K562 (cell line): Measurements from ENCODE around the gene HRAS. TPM values are rescaled to one million over a fixed set of nuclear protein-coding genes. Genes with fewer than 3 reads are reported as not detected.

ENCODE experiments used
- BCL6 ChIP-seq: fragments of 250-450 bp; sonication (Bioruptor Pico); IDR thresholded peaks from 2 replicates; pipeline ENCODE4 v1.4.0; 2020
- CC2D1A ChIP-seq: fragments of 450-650 bp; IDR thresholded peaks from 2 replicates; pipeline ENCODE4 v1.6.1; 2017; ENCODE audit warnings: mild to moderate bottlenecking
- CCAR2 ChIP-seq: fragments of 200-400 bp; formaldehyde crosslinking; IDR thresholded peaks from 2 replicates; pipeline ENCODE4 v1.6.1; 2017; ENCODE audit warnings: mild to moderate bottlenecking, low read depth, low read length
- CXXC5 ChIP-seq: fragments of 250-450 bp; sonication (Bioruptor Pico); IDR thresholded peaks from 2 replicates; pipeline ENCODE4 v1.8.0; 2022; ENCODE audit warnings: inconsistent platforms, mild to moderate bottlenecking, moderate library complexity
- DMBX1 ChIP-seq: fragments of 250-450 bp; sonication (Bioruptor Pico); IDR thresholded peaks from 2 replicates; pipeline ENCODE4 v1.8.0; 2022; ENCODE audit warnings: inconsistent platforms, mild to moderate bottlenecking, moderate library complexity, borderline replicate concordance
- ESRRA ChIP-seq: fragments of 450-650 bp; IDR thresholded peaks from 2 replicates; pipeline ENCODE4 v1.6.1; 2014; ENCODE audit warnings: low read depth, mild to moderate bottlenecking, moderate library complexity, borderline replicate concordance
- KDM4B ChIP-seq, 2 experiments: fragments of 450-650 bp in 1 of 2; sonication (generic) in 1 of 2; IDR thresholded peaks; 2 replicates each; pipeline ENCODE4 v1.6.1; 2016 to 2017; ENCODE audit warnings: borderline replicate concordance in 2 of 2, antibody characterized with exemption in 1 of 2, low read depth in 1 of 2, mild to moderate bottlenecking in 1 of 2
- KDM5B ChIP-seq: fragments of 200-600 bp; sonication (generic); IDR thresholded peaks from 2 replicates; pipeline ENCODE4 v1.6.1; 2012; ENCODE audit warnings: low read depth, mild to moderate bottlenecking, moderate library complexity, low read length, control low read depth, inconsistent platforms; ENCODE audit not compliant: insufficient replicate concordance
- MAZ ChIP-seq, 2 experiments: fragments of 450-650 bp in 1 of 2; sonication (generic) in 1 of 2; formaldehyde crosslinking; IDR thresholded peaks in 1 of 2; conservative IDR thresholded peaks in 1 of 2; 2 replicates each; pipeline versions ENCODE4 v1.4.0 to v1.5.0; 2020; ENCODE audit warnings: mild to moderate bottlenecking in 1 of 2, missing genetic modification reagents in 1 of 2
- MTA3 ChIP-seq: fragments of 450-650 bp; formaldehyde crosslinking; IDR thresholded peaks from 2 replicates; pipeline ENCODE4 v1.6.1; 2017; ENCODE audit warnings: mild to moderate bottlenecking, borderline replicate concordance
- NELFE ChIP-seq: IDR thresholded peaks from 2 replicates; pipeline ENCODE4 v1.6.1; 2011; ENCODE audit warnings: mild to moderate bottlenecking; ENCODE audit not compliant: insufficient read depth, insufficient read length
- POLR3G ChIP-seq: IDR thresholded peaks from 2 replicates; pipeline ENCODE4 v1.6.1; 2011; ENCODE audit not compliant: insufficient read length, insufficient replicate concordance; ENCODE audit errors: extremely low read depth
- PTTG1 ChIP-seq: fragments of 450-650 bp; IDR thresholded peaks from 2 replicates; pipeline ENCODE4 v1.6.1; 2016; ENCODE audit warnings: low read depth, mild to moderate bottlenecking, missing genetic modification characterization, missing compliant biosample characterization
- PURB ChIP-seq: sonication (generic); formaldehyde crosslinking; IDR thresholded peaks from 2 replicates; pipeline ENCODE4 v1.9.0; 2021; ENCODE audit warnings: low read depth, mild to moderate bottlenecking, missing genetic modification reagents
- TCF3 ChIP-seq: sonication (generic); formaldehyde crosslinking; IDR thresholded peaks from 2 replicates; pipeline ENCODE4 v1.4.0; 2020; ENCODE audit warnings: mild to moderate bottlenecking, missing genetic modification reagents
- XRCC4 ChIP-seq: IDR thresholded peaks from one replicate; pipeline ENCODE4 v1.6.1; 2011; ENCODE audit not compliant: insufficient read depth, insufficient read length; ENCODE audit errors: extremely low read depth
- ZNF57 ChIP-seq: fragments of 450-650 bp; formaldehyde crosslinking; IDR thresholded peaks from 2 replicates; pipeline ENCODE4 v1.4.0; 2020; ENCODE audit warnings: mild to moderate bottlenecking, moderate library complexity
- polyA plus RNA-seq, 8 experiments: library from polyadenylated mRNA; depleted of rRNA in 4 of 8; stranded (reverse) in 5 of 8; unstranded in 3 of 8; fragments of >200 nt; fragmentation: Nextera tagmentation in 2 of 8; fragmentation: Illumina TruSeq in 1 of 8; extraction: Ambion mirVana in 2 of 8; extraction: Trizol in 1 of 8; gene quantifications; 2 replicates each; pipeline versions ENCODE4 v1.2.1 to v1.2.3, GENCODE V29; 2011 to 2014; ENCODE audit warnings: inconsistent platforms in 1 of 8, missing spikeins in 1 of 8
- total RNA-seq, 7 experiments: library from RNA; depleted of rRNA in 6 of 7; stranded (reverse); fragments of >200 nt in 6 of 7; fragmentation: Illumina TruSeq in 2 of 7; extraction: Trizol in 2 of 7; gene quantifications; 2 replicates each; pipeline versions ENCODE4 v1.2.1 to v1.2.3, GENCODE V29; 2011 to 2021; ENCODE audit warnings: low replicate concordance in 1 of 7
- TF ChIP-seq, protein P1 (sequence below): fragments of 450-650 bp; IDR thresholded peaks from 2 replicates; pipeline ENCODE4 v1.6.1; 2016; ENCODE audit warnings: low read depth
- TF ChIP-seq, protein P2 (sequence below): fragments of 450-650 bp; conservative IDR thresholded peaks from 2 replicates; pipeline ENCODE4 v1.6.1; 2016; ENCODE audit warnings: missing genetic modification characterization, low read depth, mild to moderate bottlenecking, missing compliant biosample characterization, moderate library complexity

HRAS gene
- total and polyA plus RNA-seq, 9 of the 15 experiments (the other 6 are each of a cell fraction or from before 2014, with no cell fraction given): 2.8 to 73.5 (median 29.6) TPM

DNA sequence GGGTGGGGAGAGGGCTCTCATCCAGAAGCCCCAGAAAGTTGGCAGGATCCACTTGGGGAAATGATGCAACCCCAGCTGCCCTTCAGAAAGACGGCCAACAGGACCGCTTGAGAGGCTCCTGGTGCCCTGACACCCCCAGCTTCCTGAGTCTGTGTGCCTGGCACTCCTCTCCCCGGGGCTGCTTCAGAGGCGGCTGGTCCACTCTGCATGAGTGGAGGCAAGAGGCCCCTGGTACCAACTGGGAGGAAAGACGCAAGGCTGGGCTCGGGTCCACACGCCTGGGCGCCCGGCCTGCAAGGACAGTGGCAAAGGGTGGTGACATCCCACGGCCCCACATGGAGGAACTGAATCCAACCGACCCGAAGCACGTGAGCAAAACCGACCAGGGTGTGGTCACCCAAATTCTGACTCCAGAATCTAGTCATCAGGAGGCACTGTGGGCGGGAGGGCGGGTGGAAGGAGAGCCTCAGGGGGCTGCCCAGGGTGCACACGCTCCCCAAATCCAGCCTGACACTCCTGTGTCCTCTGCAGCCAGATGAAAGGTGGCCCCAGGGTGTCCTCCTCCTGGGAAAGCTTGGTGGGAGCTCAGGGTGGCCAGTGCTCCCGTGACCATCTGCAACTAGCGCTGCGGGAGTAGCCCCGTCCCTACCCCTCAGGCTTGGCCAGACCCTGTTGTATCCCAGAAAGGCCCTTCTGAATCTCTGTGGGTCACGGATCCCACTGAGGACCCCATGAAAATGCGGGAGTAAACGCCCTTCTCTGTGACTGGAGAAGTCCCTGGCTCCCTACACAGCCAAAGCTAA lies 32.0 kb downstream of the HRAS start (continued):
- TF ChIP-seq, protein P1, sequence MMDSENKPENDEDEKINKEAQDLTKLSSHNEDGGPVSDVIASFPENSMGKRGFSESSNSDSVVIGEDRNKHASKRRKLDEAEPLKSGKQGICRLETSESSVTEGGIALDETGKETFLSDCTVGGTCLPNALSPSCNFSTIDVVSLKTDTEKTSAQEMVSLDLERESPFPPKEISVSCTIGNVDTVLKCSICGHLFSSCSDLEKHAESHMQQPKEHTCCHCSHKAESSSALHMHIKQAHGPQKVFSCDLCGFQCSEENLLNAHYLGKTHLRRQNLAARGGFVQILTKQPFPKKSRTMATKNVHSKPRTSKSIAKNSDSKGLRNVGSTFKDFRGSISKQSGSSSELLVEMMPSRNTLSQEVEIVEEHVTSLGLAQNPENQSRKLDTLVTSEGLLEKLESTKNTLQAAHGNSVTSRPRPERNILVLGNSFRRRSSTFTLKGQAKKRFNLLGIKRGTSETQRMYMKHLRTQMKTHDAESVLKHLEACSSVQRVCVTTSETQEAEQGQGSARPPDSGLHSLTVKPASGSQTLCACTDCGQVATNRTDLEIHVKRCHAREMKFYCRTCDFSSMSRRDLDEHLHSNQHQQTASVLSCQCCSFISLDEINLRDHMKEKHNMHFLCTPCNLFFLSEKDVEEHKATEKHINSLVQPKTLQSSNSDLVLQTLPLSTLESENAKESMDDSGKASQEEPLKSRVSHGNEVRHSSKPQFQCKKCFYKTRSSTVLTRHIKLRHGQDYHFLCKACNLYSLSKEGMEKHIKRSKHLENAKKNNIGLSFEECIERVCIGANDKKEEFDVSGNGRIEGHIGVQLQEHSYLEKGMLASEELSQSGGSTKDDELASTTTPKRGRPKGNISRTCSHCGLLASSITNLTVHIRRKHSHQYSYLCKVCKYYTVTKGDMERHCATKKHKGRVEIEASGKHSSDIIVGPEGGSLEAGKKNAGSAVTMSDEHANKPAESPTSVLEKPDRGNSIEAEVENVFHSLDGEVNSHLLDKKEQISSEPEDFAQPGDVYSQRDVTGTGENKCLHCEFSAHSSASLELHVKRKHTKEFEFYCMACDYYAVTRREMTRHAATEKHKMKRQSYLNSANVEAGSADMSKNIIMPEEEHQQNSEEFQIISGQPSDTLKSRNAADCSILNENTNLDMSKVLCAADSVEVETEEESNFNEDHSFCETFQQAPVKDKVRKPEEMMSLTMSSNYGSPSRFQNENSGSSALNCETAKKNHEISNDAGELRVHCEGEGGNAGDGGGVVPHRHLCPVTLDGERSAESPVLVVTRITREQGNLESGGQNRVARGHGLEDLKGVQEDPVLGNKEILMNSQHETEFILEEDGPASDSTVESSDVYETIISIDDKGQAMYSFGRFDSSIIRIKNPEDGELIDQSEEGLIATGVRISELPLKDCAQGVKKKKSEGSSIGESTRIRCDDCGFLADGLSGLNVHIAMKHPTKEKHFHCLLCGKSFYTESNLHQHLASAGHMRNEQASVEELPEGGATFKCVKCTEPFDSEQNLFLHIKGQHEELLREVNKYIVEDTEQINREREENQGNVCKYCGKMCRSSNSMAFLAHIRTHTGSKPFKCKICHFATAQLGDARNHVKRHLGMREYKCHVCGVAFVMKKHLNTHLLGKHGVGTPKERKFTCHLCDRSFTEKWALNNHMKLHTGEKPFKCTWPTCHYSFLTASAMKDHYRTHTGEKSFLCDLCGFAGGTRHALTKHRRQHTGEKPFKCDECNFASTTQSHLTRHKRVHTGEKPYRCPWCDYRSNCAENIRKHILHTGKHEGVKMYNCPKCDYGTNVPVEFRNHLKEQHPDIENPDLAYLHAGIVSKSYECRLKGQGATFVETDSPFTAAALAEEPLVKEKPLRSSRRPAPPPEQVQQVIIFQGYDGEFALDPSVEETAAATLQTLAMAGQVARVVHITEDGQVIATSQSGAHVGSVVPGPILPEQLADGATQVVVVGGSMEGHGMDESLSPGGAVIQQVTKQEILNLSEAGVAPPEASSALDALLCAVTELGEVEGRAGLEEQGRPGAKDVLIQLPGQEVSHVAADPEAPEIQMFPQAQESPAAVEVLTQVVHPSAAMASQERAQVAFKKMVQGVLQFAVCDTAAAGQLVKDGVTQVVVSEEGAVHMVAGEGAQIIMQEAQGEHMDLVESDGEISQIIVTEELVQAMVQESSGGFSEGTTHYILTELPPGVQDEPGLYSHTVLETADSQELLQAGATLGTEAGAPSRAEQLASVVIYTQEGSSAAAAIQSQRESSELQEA: no peak
- TF ChIP-seq MAZ (CRISPR knock-in tag; conservative IDR thresholded peaks at IDR 0.05 in 1 of 2, IDR thresholded peaks at IDR 0.05 in 1 of 2) (0 out of 4 replicates have a peak, but pooled peaks of 1 of the 2 experiments have one; percentile 7), CC2D1A (no peak), DMBX1 (CRISPR knock-in tag) (no peak; the same call in 1 of the 2 replicates), PURB (CRISPR knock-in tag) (no peak), CCAR2 (no peak), PTTG1 (tag) (no peak), NELFE (no peak), BCL6 (CRISPR knock-in tag) (no peak), KDM4B (IDR thresholded peaks at IDR 0.05; ENCODE audit: borderline replicate concordance in 2 of 2, low read depth in 1 of 2) (no peak), ZNF57 (CRISPR knock-in tag) (no peak), MTA3 (no peak), XRCC4 (no peak), ESRRA (no peak), KDM5B (no peak), TCF3 (CRISPR knock-in tag) (no peak), POLR3G (no peak), CXXC5 (0 out of 2 replicates have a peak, but pooled peaks have one; percentile 37)
- TF ChIP-seq, protein P2, sequence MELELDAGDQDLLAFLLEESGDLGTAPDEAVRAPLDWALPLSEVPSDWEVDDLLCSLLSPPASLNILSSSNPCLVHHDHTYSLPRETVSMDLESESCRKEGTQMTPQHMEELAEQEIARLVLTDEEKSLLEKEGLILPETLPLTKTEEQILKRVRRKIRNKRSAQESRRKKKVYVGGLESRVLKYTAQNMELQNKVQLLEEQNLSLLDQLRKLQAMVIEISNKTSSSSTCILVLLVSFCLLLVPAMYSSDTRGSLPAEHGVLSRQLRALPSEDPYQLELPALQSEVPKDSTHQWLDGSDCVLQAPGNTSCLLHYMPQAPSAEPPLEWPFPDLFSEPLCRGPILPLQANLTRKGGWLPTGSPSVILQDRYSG (tag): no peak
